GM18505 (cell line): ENCODE results near the gene SOCS6.
"Not testable (repeated sequence)": the region's sequence is repeated elsewhere in the genome, so short reads cannot be mapped to it uniquely, and the experiment has no call there.

ENCODE experiments used
- ATAC-seq: cut with Tn5 transposase; IDR thresholded peaks from one replicate; pipeline ENCODE4 v1.9.1; 2021; ENCODE audit not compliant: unreplicated experiment
- POLR2A ChIP-seq: IDR thresholded peaks from 4 replicates; pipeline ENCODE4 v1.6.1; 2011; ENCODE audit warnings: borderline replicate concordance; ENCODE audit not compliant: insufficient read depth, insufficient read length; ENCODE audit errors: extremely low read depth

SOCS6 gene, protein sequence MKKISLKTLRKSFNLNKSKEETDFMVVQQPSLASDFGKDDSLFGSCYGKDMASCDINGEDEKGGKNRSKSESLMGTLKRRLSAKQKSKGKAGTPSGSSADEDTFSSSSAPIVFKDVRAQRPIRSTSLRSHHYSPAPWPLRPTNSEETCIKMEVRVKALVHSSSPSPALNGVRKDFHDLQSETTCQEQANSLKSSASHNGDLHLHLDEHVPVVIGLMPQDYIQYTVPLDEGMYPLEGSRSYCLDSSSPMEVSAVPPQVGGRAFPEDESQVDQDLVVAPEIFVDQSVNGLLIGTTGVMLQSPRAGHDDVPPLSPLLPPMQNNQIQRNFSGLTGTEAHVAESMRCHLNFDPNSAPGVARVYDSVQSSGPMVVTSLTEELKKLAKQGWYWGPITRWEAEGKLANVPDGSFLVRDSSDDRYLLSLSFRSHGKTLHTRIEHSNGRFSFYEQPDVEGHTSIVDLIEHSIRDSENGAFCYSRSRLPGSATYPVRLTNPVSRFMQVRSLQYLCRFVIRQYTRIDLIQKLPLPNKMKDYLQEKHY

DNA sequence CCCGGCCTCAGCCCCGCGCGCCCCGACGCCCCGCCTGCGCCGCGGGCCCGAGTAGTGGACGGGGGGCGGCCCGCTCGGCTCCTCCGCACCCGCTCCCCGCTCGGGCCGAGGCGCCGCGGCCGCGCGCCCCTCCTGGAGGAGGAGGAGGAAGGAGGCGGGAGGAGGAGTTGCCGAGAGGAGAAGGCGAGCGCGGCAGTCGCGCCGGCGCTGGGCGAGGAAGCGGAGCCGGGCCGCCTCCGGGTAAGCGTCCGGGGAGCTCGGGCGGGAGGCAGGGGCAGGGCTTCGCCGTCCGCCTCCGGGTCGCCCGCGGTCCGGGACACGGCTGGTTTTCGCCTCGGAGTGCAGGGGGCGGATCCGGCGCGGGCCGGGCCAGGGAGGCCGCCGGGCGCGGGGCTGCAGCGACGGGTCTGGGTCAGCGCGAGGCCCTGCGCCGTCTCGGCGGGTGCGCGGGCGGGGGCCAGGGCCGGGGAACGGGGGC is at the start of gene SOCS6:
TSS of gene SOCS6 (plus strand) at position 195 of the 478 bp plus-strand sequence. CDS start 35,624 bp downstream, outside the sequence.
- peak; percentile 62 for ATAC-seq
- TF ChIP-seq POLR2A = peak; percentile 76

DNA sequence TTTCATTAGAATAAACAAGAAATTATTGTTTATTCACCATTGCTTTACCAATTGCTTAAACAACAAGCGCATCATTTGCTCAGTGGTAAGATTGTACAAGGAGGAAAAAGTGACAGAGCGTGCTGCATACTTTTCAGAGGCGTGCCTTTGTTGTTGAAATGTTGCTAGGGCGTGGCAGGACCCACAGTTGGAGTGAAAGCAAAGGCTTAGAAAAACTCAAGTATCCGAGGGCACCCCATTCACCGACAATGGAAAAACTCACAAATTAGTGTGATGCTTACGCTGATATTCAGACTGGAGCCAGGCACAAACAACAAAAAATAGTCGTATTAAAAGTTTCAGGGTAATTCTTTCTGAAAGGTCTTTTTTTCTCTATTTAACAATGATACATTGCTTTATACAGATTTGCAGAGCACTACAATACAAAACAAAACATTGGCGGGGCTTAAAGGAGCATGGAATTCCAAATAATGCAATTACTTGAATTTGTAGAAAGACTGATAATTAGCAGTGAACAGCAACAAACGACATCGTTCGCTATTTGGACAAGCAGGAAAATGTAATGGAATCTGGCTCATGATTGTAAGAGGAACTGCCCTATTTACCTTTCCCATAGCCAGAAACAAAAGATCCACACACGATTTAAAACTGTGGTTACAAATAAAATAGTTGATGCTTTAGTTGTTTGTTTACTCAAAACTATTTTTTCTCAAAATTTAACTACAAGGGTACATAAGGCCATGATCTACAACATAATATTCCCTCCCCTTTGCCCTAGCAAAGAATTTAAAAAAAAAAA is 45.5 kb upstream of the SOCS6 start:
- no peak for TF ChIP-seq POLR2A
- ATAC-seq = no peak

DNA sequence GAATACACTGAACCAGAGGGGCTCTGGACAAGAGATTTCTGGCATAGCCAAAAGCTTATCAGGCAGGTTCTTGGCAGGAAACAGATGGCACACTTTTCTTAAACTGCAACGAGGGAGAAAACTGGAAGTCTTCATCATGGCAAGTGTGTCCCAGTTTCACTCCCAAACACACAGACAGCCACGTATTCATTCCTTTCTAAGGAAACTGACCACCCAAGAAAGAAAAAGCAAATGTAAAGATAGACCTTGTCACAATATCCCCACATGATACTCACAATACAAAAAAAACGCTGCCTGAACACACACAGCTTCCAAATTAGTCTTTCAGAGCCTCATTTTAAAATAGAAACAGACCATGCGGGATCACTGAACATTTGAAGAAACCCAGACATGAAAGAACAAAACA is 42.8 kb upstream of the SOCS6 start:
- ATAC-seq = no peak
- TF ChIP-seq POLR2A = no peak

DNA sequence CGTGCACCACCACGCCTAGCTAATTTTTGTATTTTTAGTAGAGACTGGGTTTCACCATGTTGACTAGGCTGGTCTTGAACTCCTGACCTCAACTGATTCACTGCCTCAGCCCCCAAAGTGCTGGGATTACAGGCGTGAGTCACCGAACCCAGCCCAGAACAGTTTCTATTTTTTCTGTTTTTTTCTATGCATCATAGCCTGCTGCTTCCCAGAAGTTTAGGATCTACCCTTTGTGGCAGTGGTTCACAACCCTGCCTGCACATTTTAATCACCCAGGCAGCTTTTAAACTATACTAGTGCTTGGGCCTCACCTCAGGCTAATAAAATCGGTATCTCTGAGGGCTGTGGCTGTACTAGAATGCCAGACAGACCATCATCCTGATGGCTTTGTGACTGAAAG is 39.7 kb upstream of the SOCS6 start:
- ATAC-seq = no peak
- TF ChIP-seq POLR2A = no peak

DNA sequence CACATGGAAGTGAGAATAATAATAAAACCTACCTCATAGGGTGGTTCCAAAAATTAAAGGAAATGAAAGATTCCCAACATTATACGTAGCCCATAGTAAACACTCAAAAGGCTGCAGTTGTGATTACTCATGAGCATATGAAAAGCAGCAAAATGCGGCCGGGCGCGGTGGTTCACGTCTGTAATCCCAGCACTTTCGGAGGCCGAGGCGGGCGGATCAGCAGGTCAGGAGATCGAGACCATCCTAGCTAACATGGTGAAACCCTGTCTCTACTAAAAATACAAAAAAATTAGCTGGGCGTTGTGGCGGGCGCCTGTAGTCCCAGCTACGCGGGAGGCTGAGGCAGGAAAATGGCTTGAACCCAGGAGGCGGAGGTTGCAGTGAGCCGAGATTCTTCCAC is 39.0 kb upstream of the SOCS6 start:
- ATAC-seq = not testable (repeated sequence)

DNA sequence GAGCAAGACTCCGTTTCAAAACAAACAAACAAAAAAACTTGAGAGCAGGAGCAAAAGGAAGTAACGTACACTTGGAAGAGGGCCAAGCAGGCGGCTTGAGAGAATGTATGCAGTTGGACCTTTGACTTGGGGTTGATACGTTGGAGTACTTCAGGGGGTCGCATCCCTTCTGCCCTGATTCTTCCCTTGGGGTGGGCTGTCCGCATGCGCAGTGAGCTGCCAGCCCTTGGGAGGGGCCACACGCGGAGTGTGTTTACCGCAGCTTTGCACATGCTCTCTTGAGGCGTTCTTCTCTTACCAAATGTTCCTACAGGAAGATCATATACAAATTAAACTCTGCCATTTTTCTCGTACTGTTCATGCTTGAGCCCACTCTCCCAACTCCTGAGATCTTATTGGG is 38.1 kb upstream of the SOCS6 start:
- no peak for TF ChIP-seq POLR2A
- ATAC-seq = no peak

DNA sequence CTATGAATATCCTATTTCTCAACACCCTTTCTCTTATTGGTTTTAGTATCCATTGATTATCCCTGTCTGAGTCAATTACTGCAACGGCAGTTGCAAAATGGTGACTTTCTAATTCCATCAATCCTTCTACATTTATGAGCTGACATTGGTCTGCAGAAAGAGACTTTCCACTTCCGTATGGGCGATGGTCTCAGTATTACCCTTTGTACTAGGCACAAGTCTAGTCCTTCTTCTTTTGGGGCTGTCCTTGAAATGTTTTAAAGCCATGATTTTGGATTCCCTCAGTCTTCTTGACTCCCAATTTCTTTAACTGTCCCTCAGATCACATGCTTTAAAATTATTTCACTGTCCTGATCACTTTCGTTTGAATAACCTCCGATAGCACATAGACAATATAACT is 32.7 kb upstream of the SOCS6 start:
- no peak for ATAC-seq

DNA sequence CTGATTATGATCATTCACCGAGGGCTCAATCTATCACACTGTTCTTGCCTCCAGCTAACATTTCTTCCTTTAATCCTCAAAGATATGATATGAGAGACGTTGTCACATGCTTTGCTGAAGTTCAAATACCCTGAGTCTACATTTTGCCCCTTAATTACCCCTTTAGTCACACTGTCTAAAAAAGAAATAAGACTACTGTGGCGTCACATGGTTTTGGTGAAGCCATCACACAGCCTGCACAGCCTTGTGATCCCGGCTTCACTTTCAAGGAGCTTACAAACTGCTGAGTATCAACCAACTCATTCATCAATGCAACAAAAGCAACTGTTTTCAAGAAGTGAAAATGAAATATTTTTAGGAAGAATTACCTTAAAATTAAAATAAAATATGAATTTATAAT is 31.9 kb upstream of the SOCS6 start:
- no peak for ATAC-seq
- TF ChIP-seq POLR2A = no peak

More for the DNA sequence above, 32.7 kb upstream of the SOCS6 start:
- no peak for TF ChIP-seq POLR2A

DNA sequence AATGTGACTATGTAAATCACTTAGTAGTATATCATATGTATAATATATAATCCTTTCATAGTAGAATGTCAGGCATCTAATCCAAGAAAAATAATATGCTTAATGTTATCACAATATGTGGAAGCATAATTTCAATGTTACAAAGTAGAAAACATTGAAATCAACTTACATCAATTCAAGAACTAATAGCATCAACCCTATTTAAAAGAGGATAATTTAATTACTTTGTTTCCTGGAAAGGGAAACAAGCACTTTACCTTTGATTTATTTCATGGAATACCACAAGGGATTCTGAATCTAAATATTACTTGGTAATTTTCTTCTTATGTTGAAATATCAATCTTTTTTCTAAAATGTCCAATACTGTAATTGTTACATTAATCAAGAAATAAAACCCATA is 30.6 kb upstream of the SOCS6 start:
- ATAC-seq = no peak
- TF ChIP-seq POLR2A = no peak

DNA sequence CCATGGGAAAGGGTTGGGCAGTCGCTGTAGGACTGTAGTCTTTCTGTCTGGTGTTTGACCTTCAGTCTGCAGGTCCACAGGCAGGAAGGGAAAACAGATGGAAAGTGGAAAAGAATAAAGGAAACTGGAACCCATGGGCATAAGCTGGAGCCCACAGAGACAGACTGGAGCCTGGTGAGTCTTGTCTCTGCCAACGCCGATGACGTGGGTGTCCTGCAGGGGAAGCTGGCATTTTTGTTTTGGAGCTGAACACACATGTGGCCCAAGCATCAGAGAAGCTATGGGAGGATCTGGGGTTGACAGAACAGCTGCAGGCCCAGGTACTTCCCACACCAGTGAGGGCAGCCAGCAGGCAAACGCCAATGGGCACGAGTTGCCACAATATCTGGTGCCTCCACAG is 28.2 kb upstream of the SOCS6 start:
- no peak for TF ChIP-seq POLR2A
- ATAC-seq = no peak

DNA sequence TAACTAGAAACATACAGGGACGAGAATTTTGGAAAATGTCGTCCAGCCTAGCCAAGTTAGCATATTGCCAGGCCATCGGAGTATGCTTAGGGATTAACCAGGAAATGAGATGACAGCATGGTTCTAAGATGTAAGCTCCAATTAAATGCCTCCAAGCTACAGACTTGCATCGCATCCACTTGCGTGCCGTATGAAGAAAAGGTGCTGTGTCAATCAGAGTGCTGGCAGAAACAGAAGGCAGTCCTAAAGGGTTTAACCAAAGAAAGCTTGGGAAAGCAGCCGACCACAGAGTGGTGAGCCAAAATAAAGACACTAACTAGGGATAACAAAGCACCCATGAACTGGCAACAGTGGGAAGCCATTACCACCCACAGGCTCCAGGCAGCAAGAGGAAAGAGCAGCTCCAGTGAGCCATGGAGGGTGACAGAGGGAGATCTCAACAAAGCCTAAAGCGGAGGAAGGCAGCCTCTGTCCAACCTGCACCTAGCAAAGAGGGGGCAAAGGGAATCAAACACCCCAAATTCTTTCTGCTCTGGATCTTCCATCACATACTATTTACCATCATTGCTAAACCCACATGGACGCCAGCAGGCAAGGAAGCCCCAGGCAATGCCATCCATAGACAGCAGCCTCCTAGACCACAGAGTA is 27.6 kb upstream of the SOCS6 start:
- TF ChIP-seq POLR2A = no peak
- no peak for ATAC-seq

DNA sequence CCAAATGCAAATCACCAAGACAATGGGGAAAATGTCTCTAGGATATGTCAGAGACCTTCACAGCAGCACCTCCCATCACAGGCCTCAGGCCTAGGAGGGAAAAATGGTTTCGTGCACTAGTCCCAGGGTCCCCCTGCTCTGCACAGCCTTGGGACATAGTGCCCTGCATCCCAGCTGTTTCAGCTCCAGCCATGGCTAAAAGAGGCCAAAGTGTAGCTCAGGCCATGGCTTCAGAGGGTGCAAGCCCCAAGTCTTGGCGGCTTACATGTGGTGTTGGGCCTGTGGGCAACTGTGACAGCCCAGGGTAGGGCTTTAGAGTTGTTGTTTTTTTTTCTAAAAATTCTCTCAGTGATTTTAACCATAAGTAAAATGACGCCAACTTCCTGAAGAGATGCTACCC is 25.5 kb upstream of the SOCS6 start:
- no peak for TF ChIP-seq POLR2A
- no peak for ATAC-seq

DNA sequence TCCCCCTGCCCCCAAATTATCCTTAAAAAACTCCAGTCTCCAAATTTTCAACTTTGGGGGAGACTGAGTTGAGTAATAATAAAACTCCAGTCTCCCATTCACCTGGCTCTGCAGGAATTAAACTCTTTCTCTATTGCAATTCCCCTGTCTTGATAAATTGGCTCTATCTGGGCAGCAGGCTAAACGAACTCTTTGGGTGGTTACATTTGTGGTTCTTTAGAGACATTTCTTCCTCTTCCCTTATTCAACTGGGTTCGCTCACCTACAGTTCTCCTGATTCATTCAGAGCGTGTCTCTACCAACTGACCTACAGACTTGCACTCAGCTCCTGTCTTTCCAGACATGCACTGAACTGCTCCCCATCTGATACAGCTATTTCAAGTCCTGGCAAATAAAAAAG is 17.1 kb upstream of the SOCS6 start:
- TF ChIP-seq POLR2A = no peak
- no peak for ATAC-seq
